Measurements from ENCODE around the gene CPPED1. TPM values are rescaled to one million over a fixed set of nuclear protein-coding genes. Genes with fewer than 3 reads are reported as not detected.

Gene CPPED1
- total RNA-seq, 1 donor from 2014 or later = 4.0 TPM

GRCh38 chr16:12649356-12649755 lies 154.3 kb downstream of the CPPED1 start:
- DNase-seq (ENCODE audit: low read depth in 2 of 2) = no peak

- DNase-seq (ENCODE audit: low read depth in 2 of 2) = peak; percentile 31 to 64
Measured at GRCh38 chr16:12646490-12647274, 157.0 kb downstream of the CPPED1 start.

GRCh38 chr16:12646098-12646489 lies 157.6 kb downstream of the CPPED1 start:
- DNase-seq (ENCODE audit: low read depth in 2 of 2) = no peak

GRCh38 chr16:12643034-12643455 lies 160.6 kb downstream of the CPPED1 start:
- no peak for DNase-seq (ENCODE audit: low read depth in 2 of 2)

- peak in 1 of 2 donors; percentile 16 for DNase-seq (ENCODE audit: low read depth in 2 of 2)
Measured at GRCh38 chr16:12639044-12639443, 164.6 kb downstream of the CPPED1 start.

- no peak for DNase-seq (ENCODE audit: low read depth in 2 of 2)
Measured at GRCh38 chr16:12637002-12637401, 166.7 kb downstream of the CPPED1 start.

GRCh38 chr16:12629271-12629670 lies 174.4 kb downstream of the CPPED1 start:
- DNase-seq (ENCODE audit: low read depth in 2 of 2) = no peak

- no peak for DNase-seq (ENCODE audit: low read depth in 2 of 2)
Measured at GRCh38 chr16:12628536-12628935, 175.2 kb downstream of the CPPED1 start.

- no peak for DNase-seq (ENCODE audit: low read depth in 2 of 2)
Measured at GRCh38 chr16:12627394-12627793, 176.3 kb downstream of the CPPED1 start.

GRCh38 chr16:12626411-12626810 lies 177.3 kb downstream of the CPPED1 start:
- no peak for DNase-seq (ENCODE audit: low read depth in 2 of 2)

- no peak for DNase-seq (ENCODE audit: low read depth in 2 of 2)
Measured at GRCh38 chr16:12625716-12626115, 178.0 kb downstream of the CPPED1 start.

GRCh38 chr16:12625068-12625467 lies 178.6 kb downstream of the CPPED1 start:
- no peak for DNase-seq (ENCODE audit: low read depth in 2 of 2)

- DNase-seq (ENCODE audit: low read depth in 2 of 2) = no peak
Measured at GRCh38 chr16:12620150-12620549, 183.5 kb downstream of the CPPED1 start.

- no peak for DNase-seq (ENCODE audit: low read depth in 2 of 2)
Measured at GRCh38 chr16:12618515-12618914, 185.2 kb downstream of the CPPED1 start.

GRCh38 chr16:12617401-12617819 lies 186.3 kb downstream of the CPPED1 start:
- no peak for DNase-seq (ENCODE audit: low read depth in 2 of 2)

- no peak for DNase-seq (ENCODE audit: low read depth in 2 of 2)
Measured at GRCh38 chr16:12614662-12615278, 188.9 kb downstream of the CPPED1 start.

GRCh38 chr16:12613992-12614661 lies 189.6 kb downstream of the CPPED1 start:
- no peak for DNase-seq (ENCODE audit: low read depth in 2 of 2)

GRCh38 chr16:12613131-12613991 lies 190.3 kb downstream of the CPPED1 start:
- DNase-seq (ENCODE audit: low read depth in 2 of 2) = peak in 1 of 2 donors; percentile 21

- DNase-seq (ENCODE audit: low read depth in 2 of 2) = no peak
Measured at GRCh38 chr16:12612598-12613101, 191.0 kb downstream of the CPPED1 start.

GRCh38 chr16:12611916-12612597 lies 191.6 kb downstream of the CPPED1 start:
- DNase-seq (ENCODE audit: low read depth in 2 of 2) = no peak

- no peak for DNase-seq (ENCODE audit: low read depth in 2 of 2)
Measured at GRCh38 chr16:12611006-12611477, 192.6 kb downstream of the CPPED1 start.

Data from lung microvascular endothelial cell (primary cell).